ENCODE measurements around the gene IL12RB1.

DNA sequence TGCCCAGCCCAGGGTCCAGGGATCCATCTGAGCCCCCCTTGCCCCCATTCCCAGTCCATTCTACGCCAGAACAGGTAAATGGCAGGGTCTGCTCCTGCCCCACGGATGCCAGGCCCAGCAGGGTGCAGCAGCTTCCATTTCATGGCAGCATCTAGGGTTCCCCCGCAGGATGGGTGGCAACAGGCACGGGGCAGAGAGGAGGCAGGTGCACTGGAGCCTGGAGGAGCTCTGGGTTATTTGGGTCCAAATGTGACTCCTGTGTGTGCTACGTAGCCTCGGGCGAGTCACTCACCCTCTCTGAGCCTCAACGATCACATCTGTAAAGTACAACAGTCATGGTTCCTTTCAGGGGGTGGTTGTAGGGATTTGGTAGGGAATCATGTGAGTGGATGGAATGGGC, 27.4 kb downstream of the IL12RB1 start:
- TF ChIP-seq, protein P1, sequence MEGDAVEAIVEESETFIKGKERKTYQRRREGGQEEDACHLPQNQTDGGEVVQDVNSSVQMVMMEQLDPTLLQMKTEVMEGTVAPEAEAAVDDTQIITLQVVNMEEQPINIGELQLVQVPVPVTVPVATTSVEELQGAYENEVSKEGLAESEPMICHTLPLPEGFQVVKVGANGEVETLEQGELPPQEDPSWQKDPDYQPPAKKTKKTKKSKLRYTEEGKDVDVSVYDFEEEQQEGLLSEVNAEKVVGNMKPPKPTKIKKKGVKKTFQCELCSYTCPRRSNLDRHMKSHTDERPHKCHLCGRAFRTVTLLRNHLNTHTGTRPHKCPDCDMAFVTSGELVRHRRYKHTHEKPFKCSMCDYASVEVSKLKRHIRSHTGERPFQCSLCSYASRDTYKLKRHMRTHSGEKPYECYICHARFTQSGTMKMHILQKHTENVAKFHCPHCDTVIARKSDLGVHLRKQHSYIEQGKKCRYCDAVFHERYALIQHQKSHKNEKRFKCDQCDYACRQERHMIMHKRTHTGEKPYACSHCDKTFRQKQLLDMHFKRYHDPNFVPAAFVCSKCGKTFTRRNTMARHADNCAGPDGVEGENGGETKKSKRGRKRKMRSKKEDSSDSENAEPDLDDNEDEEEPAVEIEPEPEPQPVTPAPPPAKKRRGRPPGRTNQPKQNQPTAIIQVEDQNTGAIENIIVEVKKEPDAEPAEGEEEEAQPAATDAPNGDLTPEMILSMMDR (IDR thresholded peaks at IDR 0.05 in 2 of 3, conservative IDR thresholded peaks at IDR 0.05 in 1 of 3; ENCODE audit: borderline replicate concordance in 1 of 3, insufficient read depth in 1 of 3, low read depth in 2 of 3, low read length in 2 of 3): no peak
- TF ChIP-seq SIN3A (IDR thresholded peaks at IDR 0.05; ENCODE audit: low read depth): no peak
- TF ChIP-seq, protein P2, sequence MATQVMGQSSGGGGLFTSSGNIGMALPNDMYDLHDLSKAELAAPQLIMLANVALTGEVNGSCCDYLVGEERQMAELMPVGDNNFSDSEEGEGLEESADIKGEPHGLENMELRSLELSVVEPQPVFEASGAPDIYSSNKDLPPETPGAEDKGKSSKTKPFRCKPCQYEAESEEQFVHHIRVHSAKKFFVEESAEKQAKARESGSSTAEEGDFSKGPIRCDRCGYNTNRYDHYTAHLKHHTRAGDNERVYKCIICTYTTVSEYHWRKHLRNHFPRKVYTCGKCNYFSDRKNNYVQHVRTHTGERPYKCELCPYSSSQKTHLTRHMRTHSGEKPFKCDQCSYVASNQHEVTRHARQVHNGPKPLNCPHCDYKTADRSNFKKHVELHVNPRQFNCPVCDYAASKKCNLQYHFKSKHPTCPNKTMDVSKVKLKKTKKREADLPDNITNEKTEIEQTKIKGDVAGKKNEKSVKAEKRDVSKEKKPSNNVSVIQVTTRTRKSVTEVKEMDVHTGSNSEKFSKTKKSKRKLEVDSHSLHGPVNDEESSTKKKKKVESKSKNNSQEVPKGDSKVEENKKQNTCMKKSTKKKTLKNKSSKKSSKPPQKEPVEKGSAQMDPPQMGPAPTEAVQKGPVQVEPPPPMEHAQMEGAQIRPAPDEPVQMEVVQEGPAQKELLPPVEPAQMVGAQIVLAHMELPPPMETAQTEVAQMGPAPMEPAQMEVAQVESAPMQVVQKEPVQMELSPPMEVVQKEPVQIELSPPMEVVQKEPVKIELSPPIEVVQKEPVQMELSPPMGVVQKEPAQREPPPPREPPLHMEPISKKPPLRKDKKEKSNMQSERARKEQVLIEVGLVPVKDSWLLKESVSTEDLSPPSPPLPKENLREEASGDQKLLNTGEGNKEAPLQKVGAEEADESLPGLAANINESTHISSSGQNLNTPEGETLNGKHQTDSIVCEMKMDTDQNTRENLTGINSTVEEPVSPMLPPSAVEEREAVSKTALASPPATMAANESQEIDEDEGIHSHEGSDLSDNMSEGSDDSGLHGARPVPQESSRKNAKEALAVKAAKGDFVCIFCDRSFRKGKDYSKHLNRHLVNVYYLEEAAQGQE (IDR thresholded peaks at IDR 0.05; ENCODE audit: low read depth): no peak
- TF ChIP-seq ZNF274 (IDR thresholded peaks at IDR 0.05; ENCODE audit: low read depth, low read length): no peak
- no peak for TF ChIP-seq POLR2A (IDR thresholded peaks at IDR 0.05; ENCODE audit: borderline replicate concordance, extremely low read depth, insufficient read depth, insufficient read length)
- TF ChIP-seq EZH2phosphoT487 (IDR thresholded peaks at IDR 0.05; ENCODE audit: borderline replicate concordance): no peak
- TF ChIP-seq RAD21 (IDR thresholded peaks at IDR 0.05; ENCODE audit: low read depth): no peak
- TF ChIP-seq CBX3 (IDR thresholded peaks at IDR 0.05; ENCODE audit: low read depth): no peak
- TF ChIP-seq SP1 (IDR thresholded peaks at IDR 0.05; ENCODE audit: low read depth): no peak
- TF ChIP-seq, protein P3, sequence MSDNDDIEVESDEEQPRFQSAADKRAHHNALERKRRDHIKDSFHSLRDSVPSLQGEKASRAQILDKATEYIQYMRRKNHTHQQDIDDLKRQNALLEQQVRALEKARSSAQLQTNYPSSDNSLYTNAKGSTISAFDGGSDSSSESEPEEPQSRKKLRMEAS (IDR thresholded peaks at IDR 0.05): no peak
- TF ChIP-seq ZFX (IDR thresholded peaks at IDR 0.05): no peak

All from HCT116 (cell line).